Sigmoid colon (tissue), 4 donors: Measurements from ENCODE around the gene ATRAID.

Experiments used
- CTCF ChIP-seq, 4 experiments: fragments of 450-650 bp in 3 of 4; fragments of 200-600 bp in 1 of 4; IDR thresholded peaks; one replicate each; pipeline ENCODE4 v1.5.1; 2016 to 2019; ENCODE audit warnings: antibody characterized with exemption in 4 of 4, mild to moderate bottlenecking in 3 of 4, moderate library complexity in 2 of 4
- EP300 ChIP-seq, 4 donors: sonication (generic); formaldehyde crosslinking; IDR thresholded peaks; one replicate each; pipeline ENCODE4 v1.6.1; 2017; ENCODE audit warnings: antibody characterized with exemption in 4 of 4
- POLR2A ChIP-seq, 2 donors: fragments of 450-650 bp; IDR thresholded peaks; one replicate each; pipeline ENCODE4 v1.6.1; 2016; ENCODE audit warnings: antibody characterized with exemption in 2 of 2, mild to moderate bottlenecking in 2 of 2, moderate library complexity in 2 of 2

- TF ChIP-seq POLR2A (IDR thresholded peaks at IDR 0.05) = no peak
- no peak for TF ChIP-seq EP300 (IDR thresholded peaks at IDR 0.05)
- no peak for TF ChIP-seq CTCF (IDR thresholded peaks at IDR 0.05)
Observed at GRCh38 chr2:27198627-27199026, 13.2 kb upstream of the ATRAID start.
